GM12801 (cell line): ENCODE measurements around the gene DOK7.

Experiments used
- TF ChIP-seq, protein P1 (sequence below): IDR thresholded peaks from one replicate; pipeline ENCODE4 v1.5.1; 2011; ENCODE audit warnings: control low read depth; ENCODE audit not compliant: insufficient read length; ENCODE audit errors: extremely low read depth

Gene DOK7

DNA sequence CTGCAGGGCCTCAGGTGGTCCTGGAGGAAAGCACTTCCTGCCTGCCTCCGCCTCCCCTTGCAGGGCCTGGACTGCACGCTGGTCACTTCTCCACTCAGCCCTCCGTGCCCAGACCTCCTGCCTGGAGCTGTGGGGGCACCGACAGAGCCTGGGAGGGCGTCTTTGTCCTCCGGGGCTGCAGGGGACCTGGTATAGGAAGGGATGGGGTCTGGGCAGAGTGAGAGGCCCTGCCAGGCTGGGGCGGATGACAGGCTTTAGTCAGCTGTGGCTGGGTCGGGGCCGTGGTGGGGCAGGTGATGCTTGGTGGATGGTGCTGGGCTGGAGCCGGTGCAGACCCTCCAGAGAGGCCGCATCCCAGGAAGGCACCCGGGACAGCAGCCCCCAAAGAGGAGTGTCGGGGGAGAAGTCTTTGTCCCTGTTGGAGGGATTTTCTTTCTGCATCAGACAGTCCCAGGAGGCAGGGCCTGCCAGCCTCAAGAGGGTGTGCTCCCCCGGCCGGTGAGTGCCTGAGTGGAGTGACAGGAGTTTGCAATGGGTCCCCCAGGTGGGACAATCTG, 1.3 kb downstream of the DOK7 start:
- TF ChIP-seq, protein P1, sequence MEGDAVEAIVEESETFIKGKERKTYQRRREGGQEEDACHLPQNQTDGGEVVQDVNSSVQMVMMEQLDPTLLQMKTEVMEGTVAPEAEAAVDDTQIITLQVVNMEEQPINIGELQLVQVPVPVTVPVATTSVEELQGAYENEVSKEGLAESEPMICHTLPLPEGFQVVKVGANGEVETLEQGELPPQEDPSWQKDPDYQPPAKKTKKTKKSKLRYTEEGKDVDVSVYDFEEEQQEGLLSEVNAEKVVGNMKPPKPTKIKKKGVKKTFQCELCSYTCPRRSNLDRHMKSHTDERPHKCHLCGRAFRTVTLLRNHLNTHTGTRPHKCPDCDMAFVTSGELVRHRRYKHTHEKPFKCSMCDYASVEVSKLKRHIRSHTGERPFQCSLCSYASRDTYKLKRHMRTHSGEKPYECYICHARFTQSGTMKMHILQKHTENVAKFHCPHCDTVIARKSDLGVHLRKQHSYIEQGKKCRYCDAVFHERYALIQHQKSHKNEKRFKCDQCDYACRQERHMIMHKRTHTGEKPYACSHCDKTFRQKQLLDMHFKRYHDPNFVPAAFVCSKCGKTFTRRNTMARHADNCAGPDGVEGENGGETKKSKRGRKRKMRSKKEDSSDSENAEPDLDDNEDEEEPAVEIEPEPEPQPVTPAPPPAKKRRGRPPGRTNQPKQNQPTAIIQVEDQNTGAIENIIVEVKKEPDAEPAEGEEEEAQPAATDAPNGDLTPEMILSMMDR, result no peak

DNA sequence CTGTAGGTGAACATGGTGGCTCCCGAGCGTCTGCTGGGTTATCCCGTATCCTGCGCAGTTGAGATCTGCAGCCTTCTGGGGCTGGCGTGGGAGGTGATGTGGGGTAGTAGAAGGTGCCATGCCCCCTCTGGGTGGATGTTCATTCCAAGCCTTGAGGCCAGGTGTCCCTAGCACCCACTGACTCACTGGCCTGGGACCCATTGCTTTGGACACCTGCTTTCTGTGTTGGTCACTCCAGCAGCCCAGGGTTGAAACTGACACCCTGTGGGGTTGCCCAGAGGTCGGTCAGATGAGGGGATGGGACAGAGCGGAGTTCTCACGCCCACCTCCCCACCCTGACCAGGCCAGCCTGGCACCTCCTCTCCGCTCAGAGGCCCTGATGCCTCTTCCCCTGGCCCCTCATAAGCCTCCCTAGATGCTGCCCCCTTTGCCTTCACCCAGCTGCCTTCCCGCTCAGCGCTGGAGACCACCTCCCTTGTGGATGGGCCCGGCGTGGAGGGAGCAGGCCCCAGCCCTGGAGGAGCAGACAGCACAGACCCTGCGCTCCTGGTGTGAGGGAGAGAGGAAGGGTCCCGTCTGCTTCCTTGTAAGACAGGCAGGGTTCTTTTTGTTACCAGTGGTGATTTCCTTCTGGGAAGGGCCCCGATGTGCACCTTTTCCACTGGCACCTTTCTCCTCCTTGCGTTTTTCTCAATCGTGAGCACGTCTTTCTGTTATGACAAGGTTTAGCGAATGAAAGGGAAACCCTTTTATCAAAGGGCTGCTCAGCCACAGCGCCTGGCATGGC, 2.0 kb downstream of the DOK7 start:
- TF ChIP-seq, protein P1, result no peak

DNA sequence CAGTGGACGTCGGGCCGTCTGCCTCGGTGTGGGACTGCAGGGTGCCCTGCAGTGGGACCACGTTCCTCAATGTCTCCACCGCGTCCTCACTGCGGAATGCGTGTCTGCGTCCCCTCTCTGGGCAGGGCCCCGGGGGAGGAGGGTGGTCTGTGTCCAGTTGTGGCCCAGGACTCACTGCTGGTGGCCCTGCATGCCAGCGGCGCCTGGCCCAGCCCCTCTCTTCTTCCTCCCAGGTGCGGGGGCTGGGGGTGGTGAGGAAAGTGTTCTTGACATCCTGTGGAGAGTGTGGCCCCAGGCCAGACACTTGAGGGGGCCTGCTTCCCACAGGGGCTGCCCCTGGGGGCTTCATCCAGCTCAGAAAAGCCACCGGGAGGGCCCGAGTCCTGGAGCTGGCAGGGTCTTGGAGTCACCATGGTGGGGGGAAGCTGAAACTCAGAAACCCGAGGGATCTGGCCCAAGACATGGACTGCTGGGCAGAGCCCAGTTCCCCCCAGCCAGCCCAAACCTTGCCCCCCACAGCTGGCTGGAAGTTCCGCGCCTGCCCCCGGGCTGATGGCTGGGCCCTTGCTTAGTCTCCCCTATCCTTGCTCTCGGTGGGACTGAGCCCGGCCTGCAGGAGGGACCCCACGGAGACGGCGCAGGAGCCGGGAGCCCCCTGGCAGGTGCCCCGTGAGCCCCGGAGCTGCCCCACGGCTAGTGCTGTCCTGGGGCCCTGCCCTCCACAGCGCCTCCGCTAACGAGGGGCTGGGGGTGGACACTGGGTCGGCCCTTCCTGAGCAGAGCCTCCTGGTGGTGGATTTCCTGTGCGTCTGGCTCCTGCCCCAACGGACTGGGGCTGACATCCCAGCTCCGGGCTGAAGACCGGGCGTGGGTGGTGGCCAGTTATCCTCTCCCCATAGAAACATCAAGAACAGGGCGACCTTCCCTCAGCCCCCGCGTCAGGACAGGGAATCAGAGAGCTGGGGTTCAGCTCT, 2.9 kb downstream of the DOK7 start:
- TF ChIP-seq, protein P1, result no peak

DNA sequence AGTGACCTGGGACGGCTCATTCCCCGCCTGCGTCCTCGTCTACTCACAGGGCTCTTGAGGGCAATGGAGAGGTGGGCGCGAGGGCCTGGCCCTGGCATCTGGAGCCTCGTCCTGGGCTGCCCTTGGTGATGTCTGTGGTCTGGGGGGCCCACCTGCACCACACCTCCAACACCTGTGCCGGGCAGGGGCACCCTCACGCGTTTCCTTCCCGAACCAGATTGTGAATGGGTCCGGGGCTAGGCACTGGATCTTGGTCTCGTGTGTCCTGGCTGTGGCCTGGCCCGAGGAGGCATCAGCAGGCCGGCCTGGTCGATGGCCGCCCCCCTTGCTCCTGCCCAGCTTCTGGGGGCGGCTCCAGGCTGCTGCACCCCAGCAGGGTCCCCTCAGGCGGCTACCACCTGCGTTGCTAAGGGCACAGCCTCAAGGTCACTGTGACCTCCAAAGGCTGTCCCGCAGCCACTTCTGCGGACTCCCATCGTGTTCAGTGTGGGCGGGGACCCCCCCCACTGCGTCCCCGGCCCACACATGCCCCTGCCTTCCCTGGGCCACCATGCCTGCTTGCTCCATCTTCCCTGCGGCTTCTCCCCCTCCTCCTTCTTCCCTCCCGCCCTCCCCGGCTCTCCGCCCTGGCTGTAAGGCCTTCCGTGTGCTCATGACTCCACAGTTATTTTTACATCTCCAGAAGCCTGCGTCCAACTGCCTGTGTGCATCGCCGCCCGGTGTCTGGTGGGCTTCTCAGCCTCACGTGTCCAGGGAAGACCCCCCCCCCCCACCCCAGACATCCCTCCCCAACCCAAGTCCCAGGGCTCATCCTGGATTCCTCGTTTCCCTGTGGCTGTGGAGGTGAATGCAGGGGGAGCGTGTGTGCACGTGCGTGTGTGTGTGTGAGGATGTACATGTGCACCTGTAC, 3.8 kb downstream of the DOK7 start:
- TF ChIP-seq, protein P1, result no peak

GRCh38 chr4:3467601-3468031, 4.5 kb downstream of the DOK7 start:
- TF ChIP-seq, protein P1, result no peak

GRCh38 chr4:3468154-3468553, 5.0 kb downstream of the DOK7 start:
- TF ChIP-seq, protein P1, result no peak
